ENCODE results near the gene ZNF638.
"Not testable (repeated sequence)": the region's sequence is repeated elsewhere in the genome, so short reads cannot be mapped to it uniquely, and the experiment has no call there.

Gene ZNF638

GRCh38 chr2:71410696-71411095 lies 79.1 kb downstream of the ZNF638 start:
- no peak for DNase-seq (ENCODE audit: low read depth)

GRCh38 chr2:71416866-71417265 lies 85.3 kb downstream of the ZNF638 start:
- not testable (repeated sequence) for DNase-seq (ENCODE audit: low read depth)

GRCh38 chr2:71417300-71418202 lies 86.0 kb downstream of the ZNF638 start:
- DNase-seq (ENCODE audit: low read depth), result no peak

GRCh38 chr2:71419145-71419544 lies 87.6 kb downstream of the ZNF638 start:
- DNase-seq (ENCODE audit: low read depth), result no peak

GRCh38 chr2:71419976-71420375 lies 88.4 kb downstream of the ZNF638 start:
- DNase-seq (ENCODE audit: low read depth), result no peak

GRCh38 chr2:71422786-71423185 lies 91.2 kb downstream of the ZNF638 start:
- DNase-seq (ENCODE audit: low read depth), result no peak

GRCh38 chr2:71423817-71424420 lies 92.3 kb downstream of the ZNF638 start:
- no peak for DNase-seq (ENCODE audit: low read depth)

GRCh38 chr2:71426721-71427120 lies 95.1 kb downstream of the ZNF638 start:
- DNase-seq (ENCODE audit: low read depth), result no peak

- DNase-seq (ENCODE audit: low read depth), result no peak
Observed at GRCh38 chr2:71428472-71429383, 97.1 kb downstream of the ZNF638 start.

- not testable (repeated sequence) for DNase-seq (ENCODE audit: low read depth)
Observed at GRCh38 chr2:71445142-71445541, 113.6 kb downstream of the ZNF638 start.

GRCh38 chr2:71446505-71446904 lies 114.9 kb downstream of the ZNF638 start:
- DNase-seq (ENCODE audit: low read depth), result no peak

- no peak for DNase-seq (ENCODE audit: low read depth)
Observed at GRCh38 chr2:71449343-71449742, 117.8 kb downstream of the ZNF638 start.

GRCh38 chr2:71451705-71452104 lies 120.1 kb downstream of the ZNF638 start:
- no peak for DNase-seq (ENCODE audit: low read depth)

GRCh38 chr2:71452565-71452964 lies 121.0 kb downstream of the ZNF638 start:
- DNase-seq (ENCODE audit: low read depth), result no peak

- no peak for DNase-seq (ENCODE audit: low read depth)
Observed at GRCh38 chr2:71453404-71454220, 122.0 kb downstream of the ZNF638 start, which contains the start of gene DYSF. Gene DYSF (plus strand): TSS chr2:71453561.

GRCh38 chr2:71454221-71455010 lies 122.8 kb downstream of the ZNF638 start:
- no peak for DNase-seq (ENCODE audit: low read depth)

- DNase-seq (ENCODE audit: low read depth), result no peak
Observed at GRCh38 chr2:71455011-71455740, 123.6 kb downstream of the ZNF638 start.

- DNase-seq (ENCODE audit: low read depth), result no peak
Observed at GRCh38 chr2:71455741-71456569, 124.4 kb downstream of the ZNF638 start.

- DNase-seq (ENCODE audit: low read depth), result no peak
Observed at GRCh38 chr2:71456617-71457016, 125.0 kb downstream of the ZNF638 start.

All from GM04504 (cell line).